ENCODE data around the gene SH2B3. TPM values are rescaled to one million over a fixed set of nuclear protein-coding genes. Genes with fewer than 3 reads are reported as not detected.
A peak's percentile ranks its signal among the peaks of the same experiment; 100 is the strongest.

SH2B3 gene
- total and polyA plus RNA-seq, 4 donors, result 9.6 to 46.0 (median 17.9) TPM

GRCh38 chr12:111407377-111408115 is 1.8 kb downstream of the SH2B3 start:
- 41 to 53% methylated on average over 9 of the region's 9 CpGs for WGBS, 2 donors
- ATAC-seq (ENCODE audit: insufficient read depth, low FRiP score) (no peak), DNase-seq (no peak)
- H3K9me3 ChIP-seq (ENCODE audit: control insufficient read depth in 4 of 4, insufficient read depth in 3 of 4, low read length in 3 of 4), result no peaks in the 10 kb centered on the region
- peak overlapping the region; percentile 93 to 97 for H3K27ac ChIP-seq (ENCODE audit: low read depth in 1 of 2, low read length in 1 of 2)
- no peaks in the 10 kb centered on the region for H3K27me3 ChIP-seq (ENCODE audit: control insufficient read depth in 3 of 3, insufficient read depth in 3 of 3, low read length in 2 of 3)
- H3K9ac ChIP-seq (ENCODE audit: insufficient read depth in 1 of 2, low read length in 2 of 2), result no peak overlapping the region
- peak overlapping the region; percentile 95 for H3K4me3 ChIP-seq
- H3K4me1 ChIP-seq (ENCODE audit: control insufficient read depth in 5 of 5, insufficient read depth in 5 of 5, low read length in 5 of 5), result peaks cover 0 to 46% (median 21%) of the 10 kb centered on the region in 5 donors
- TF ChIP-seq CTCF (IDR thresholded peaks at IDR 0.05; ENCODE audit: control extremely low read depth, extremely low read depth), result no peak
- H3K36me3 ChIP-seq (ENCODE audit: control insufficient read depth in 4 of 4, insufficient read depth in 4 of 4, low read length in 4 of 4), result no peaks in the 10 kb centered on the region

- peaks cover 0 to 44% (median 25%) of the 10 kb centered on the region in 5 donors for H3K4me1 ChIP-seq (ENCODE audit: control insufficient read depth in 5 of 5, insufficient read depth in 5 of 5, low read length in 5 of 5)
- no peak for ATAC-seq (ENCODE audit: insufficient read depth, low FRiP score)
- 65 to 70% methylated on average over 1 of the region's 1 CpG for WGBS, 2 donors
- peak overlapping the region; percentile 95 for H3K4me3 ChIP-seq
- no peaks in the 10 kb centered on the region for H3K9me3 ChIP-seq (ENCODE audit: control insufficient read depth in 4 of 4, insufficient read depth in 3 of 4, low read length in 3 of 4)
- peak overlapping the region; percentile 34 to 90 for H3K27ac ChIP-seq (ENCODE audit: low read depth in 1 of 2, low read length in 1 of 2)
- H3K9ac ChIP-seq (ENCODE audit: insufficient read depth in 1 of 2, low read length in 2 of 2), result no peak overlapping the region
- no peak for TF ChIP-seq CTCF (IDR thresholded peaks at IDR 0.05; ENCODE audit: control extremely low read depth, extremely low read depth)
- H3K36me3 ChIP-seq (ENCODE audit: control insufficient read depth in 4 of 4, insufficient read depth in 4 of 4, low read length in 4 of 4), result no peaks in the 10 kb centered on the region
- H3K27me3 ChIP-seq (ENCODE audit: control insufficient read depth in 3 of 3, insufficient read depth in 3 of 3, low read length in 2 of 3), result no peaks in the 10 kb centered on the region
- DNase-seq, result no peak
Observed at GRCh38 chr12:111408116-111408440, 2.4 kb downstream of the SH2B3 start.

- H3K4me3 ChIP-seq, result no peak overlapping the region
- no peaks in the 10 kb centered on the region for H3K36me3 ChIP-seq (ENCODE audit: control insufficient read depth in 4 of 4, insufficient read depth in 4 of 4, low read length in 4 of 4)
- ATAC-seq (ENCODE audit: insufficient read depth, low FRiP score), result no peak
- H3K27ac ChIP-seq (ENCODE audit: low read depth in 1 of 2, low read length in 1 of 2), result peak overlapping the region; percentile 71 to 90
- H3K9me3 ChIP-seq (ENCODE audit: control insufficient read depth in 4 of 4, insufficient read depth in 3 of 4, low read length in 3 of 4), result no peaks in the 10 kb centered on the region
- no peaks in the 10 kb centered on the region for H3K27me3 ChIP-seq (ENCODE audit: control insufficient read depth in 3 of 3, insufficient read depth in 3 of 3, low read length in 2 of 3)
- H3K9ac ChIP-seq (ENCODE audit: insufficient read depth in 1 of 2, low read length in 2 of 2), result no peak overlapping the region
- WGBS, 2 donors, result 77 to 89% methylated on average over 4 of the region's 4 CpGs
- DNase-seq, result no peak
- TF ChIP-seq CTCF (IDR thresholded peaks at IDR 0.05; ENCODE audit: control extremely low read depth, extremely low read depth), result no peak
- peaks cover 0 to 41% (median 25%) of the 10 kb centered on the region in 5 donors for H3K4me1 ChIP-seq (ENCODE audit: control insufficient read depth in 5 of 5, insufficient read depth in 5 of 5, low read length in 5 of 5)
Observed at GRCh38 chr12:111408686-111409402, 3.1 kb downstream of the SH2B3 start.
